ENCODE measurements around the gene COQ8A.

COQ8A gene

GRCh38 chr1:227003165-227003564 lies 63.1 kb downstream of the COQ8A start:
- in situ Hi-C loops (cut with HindIII; ENCODE audit: low sequenced_read_pairs): no loop called here

- in situ Hi-C loops (cut with HindIII; ENCODE audit: low sequenced_read_pairs): no loop called here
Measured at GRCh38 chr1:227004796-227005195, 64.7 kb downstream of the COQ8A start.

- in situ Hi-C loops (cut with HindIII; ENCODE audit: low sequenced_read_pairs): no loop called here
Measured at GRCh38 chr1:227006226-227006796, 66.2 kb downstream of the COQ8A start.

- in situ Hi-C loops (cut with HindIII; ENCODE audit: low sequenced_read_pairs): no loop called here
Measured at GRCh38 chr1:227009937-227010336, 69.8 kb downstream of the COQ8A start.

GRCh38 chr1:227010645-227011044 lies 70.6 kb downstream of the COQ8A start:
- in situ Hi-C loops (cut with HindIII; ENCODE audit: low sequenced_read_pairs): no loop called here

GRCh38 chr1:227016990-227017389 lies 76.9 kb downstream of the COQ8A start:
- in situ Hi-C loops (cut with HindIII; ENCODE audit: low sequenced_read_pairs): no loop called here

GRCh38 chr1:227032396-227032795 lies 92.3 kb downstream of the COQ8A start:
- in situ Hi-C loops (cut with HindIII; ENCODE audit: low sequenced_read_pairs): no loop called here

- in situ Hi-C loops (cut with HindIII; ENCODE audit: low sequenced_read_pairs): no loop called here
Measured at GRCh38 chr1:227033880-227034279, 93.8 kb downstream of the COQ8A start.

GRCh38 chr1:227035316-227035715 lies 95.2 kb downstream of the COQ8A start:
- in situ Hi-C loops (cut with HindIII; ENCODE audit: low sequenced_read_pairs): no loop called here

- in situ Hi-C loops (cut with HindIII; ENCODE audit: low sequenced_read_pairs): no loop called here
Measured at GRCh38 chr1:227037121-227037520, 97.0 kb downstream of the COQ8A start.

Data from DLD1 (cell line).